ENCODE measurements around the gene TTLL6.

The TTLL6 gene

DNA sequence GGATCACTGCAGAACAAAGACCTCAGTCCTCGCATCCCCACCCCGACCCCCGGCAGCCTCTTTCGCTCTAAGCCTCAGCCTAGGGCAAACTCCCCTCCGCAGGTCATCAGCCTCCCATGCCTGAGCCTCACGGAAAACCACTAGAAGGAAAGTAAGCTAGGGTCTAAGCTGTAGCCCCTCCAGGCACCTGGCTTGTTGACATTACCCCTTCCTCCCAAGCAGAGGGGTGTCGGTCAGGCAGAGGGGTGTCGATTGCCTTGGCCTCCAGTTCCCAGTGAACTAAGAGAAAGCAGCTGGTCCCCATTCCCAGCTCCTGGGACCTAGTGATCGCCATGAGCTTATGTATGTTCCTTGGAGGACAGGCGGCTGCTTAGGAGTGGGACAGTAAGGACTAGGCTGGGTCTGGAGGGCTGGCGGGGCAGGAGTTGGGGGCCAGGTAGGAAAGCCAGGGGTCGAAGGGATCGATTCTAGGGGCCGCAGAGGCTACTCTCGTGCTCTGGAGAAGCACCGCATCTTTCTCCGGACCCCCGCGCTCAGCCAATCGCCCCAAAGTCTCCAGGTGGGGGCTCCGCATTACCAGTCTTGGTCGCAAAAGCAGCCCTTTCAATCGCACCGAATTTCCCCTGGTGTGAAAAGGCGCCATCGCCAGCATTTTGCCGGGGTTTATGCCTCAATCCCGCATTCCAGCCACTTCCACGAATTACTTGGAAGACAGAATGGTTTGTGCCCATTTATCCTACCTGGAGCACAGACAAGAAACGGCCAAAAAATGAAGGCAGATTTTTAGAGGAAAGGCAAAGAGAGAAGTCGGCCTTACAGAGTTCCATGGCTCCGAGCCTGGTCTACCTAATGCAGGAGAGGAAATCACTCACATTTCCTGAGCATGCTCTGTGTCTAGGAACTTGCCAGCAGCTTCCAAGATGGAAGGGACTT lies 67.1 kb downstream of the TTLL6 start:
- H3K27me3 ChIP-seq (ENCODE audit: control insufficient read depth, insufficient read depth, low read length), result peaks cover 34% of the 10 kb centered on the region
- H3K4me3 ChIP-seq (ENCODE audit: low read depth, low read length), result no peak overlapping the region
- H3K4me2 ChIP-seq (ENCODE audit: low read length), result no peak overlapping the region
- H3K79me2 ChIP-seq, result no peaks in the 10 kb centered on the region
- no peak overlapping the region for H2AFZ ChIP-seq
- no peak overlapping the region for H3K9ac ChIP-seq
- H3K27ac ChIP-seq, result no peak overlapping the region
- TF ChIP-seq, protein P1, sequence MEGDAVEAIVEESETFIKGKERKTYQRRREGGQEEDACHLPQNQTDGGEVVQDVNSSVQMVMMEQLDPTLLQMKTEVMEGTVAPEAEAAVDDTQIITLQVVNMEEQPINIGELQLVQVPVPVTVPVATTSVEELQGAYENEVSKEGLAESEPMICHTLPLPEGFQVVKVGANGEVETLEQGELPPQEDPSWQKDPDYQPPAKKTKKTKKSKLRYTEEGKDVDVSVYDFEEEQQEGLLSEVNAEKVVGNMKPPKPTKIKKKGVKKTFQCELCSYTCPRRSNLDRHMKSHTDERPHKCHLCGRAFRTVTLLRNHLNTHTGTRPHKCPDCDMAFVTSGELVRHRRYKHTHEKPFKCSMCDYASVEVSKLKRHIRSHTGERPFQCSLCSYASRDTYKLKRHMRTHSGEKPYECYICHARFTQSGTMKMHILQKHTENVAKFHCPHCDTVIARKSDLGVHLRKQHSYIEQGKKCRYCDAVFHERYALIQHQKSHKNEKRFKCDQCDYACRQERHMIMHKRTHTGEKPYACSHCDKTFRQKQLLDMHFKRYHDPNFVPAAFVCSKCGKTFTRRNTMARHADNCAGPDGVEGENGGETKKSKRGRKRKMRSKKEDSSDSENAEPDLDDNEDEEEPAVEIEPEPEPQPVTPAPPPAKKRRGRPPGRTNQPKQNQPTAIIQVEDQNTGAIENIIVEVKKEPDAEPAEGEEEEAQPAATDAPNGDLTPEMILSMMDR (IDR thresholded peaks at IDR 0.05), result no peak
- no peaks in the 10 kb centered on the region for H3K4me1 ChIP-seq
- H3K9me3 ChIP-seq (ENCODE audit: control insufficient read depth, low read length), result no peaks in the 10 kb centered on the region
- no peaks in the 10 kb centered on the region for H3K36me3 ChIP-seq (ENCODE audit: control insufficient read depth, insufficient read depth, low read length)

GRCh38 chr17:48748718-48749566 lies 68.1 kb downstream of the TTLL6 start:
- H3K9ac ChIP-seq, result no peak overlapping the region
- H3K9me3 ChIP-seq (ENCODE audit: control insufficient read depth, low read length), result no peaks in the 10 kb centered on the region
- TF ChIP-seq, protein P1 (IDR thresholded peaks at IDR 0.05), result no peak
- no peaks in the 10 kb centered on the region for H3K36me3 ChIP-seq (ENCODE audit: control insufficient read depth, insufficient read depth, low read length)
- H3K4me3 ChIP-seq (ENCODE audit: low read depth, low read length), result no peak overlapping the region
- no peak overlapping the region for H3K27ac ChIP-seq
- H3K79me2 ChIP-seq, result no peaks in the 10 kb centered on the region
- peaks cover 34% of the 10 kb centered on the region for H3K27me3 ChIP-seq (ENCODE audit: control insufficient read depth, insufficient read depth, low read length)
- H3K4me1 ChIP-seq, result no peaks in the 10 kb centered on the region
- no peak overlapping the region for H3K4me2 ChIP-seq (ENCODE audit: low read length)
- H2AFZ ChIP-seq, result no peak overlapping the region

DNA sequence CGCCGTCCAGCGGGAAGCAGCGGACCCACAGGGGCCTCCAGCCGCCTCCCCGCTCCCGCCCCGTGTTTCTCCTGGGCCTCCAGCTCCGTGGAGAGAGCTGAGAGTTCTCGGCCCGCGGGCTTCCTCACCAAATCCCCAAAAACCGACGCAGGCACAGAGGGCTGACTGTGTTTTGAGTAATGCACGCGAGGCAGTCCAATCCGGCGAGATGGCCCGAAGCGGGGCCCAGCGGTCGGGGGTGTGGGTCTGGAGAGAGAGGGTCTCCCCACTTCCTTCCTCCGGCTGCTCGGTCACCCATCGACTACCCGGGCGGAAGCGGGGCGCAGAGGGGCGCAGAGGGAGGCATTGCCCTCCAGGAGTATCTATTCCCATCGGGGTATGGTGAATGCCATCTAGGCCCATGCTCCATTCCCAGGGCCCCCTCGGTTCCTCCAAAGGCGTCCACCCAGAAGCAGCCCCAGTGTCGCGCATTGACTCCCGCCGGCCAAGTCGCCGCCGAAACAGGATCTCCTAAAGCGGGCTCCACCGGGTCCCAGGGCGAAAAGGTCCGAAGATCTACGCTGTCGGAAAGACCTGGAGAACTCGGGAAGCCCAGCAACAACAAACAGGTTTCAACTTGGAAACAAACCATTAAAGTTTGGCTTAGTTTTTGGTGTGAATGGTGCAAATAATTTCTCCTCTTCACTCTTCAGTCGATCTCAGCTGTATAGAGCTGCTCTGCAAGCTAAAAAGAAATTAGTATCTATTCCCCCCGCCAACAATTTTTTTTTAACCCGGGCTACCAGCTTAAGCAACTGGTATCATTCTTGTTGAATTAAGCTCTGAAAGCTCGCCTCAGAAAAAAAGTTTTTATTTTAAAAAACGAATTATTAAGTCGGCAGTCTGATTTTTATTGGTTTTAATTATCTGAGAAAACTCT lies 69.3 kb downstream of the TTLL6 start:
- no peaks in the 10 kb centered on the region for H3K79me2 ChIP-seq
- H3K27me3 ChIP-seq (ENCODE audit: control insufficient read depth, insufficient read depth, low read length), result peaks cover 30% of the 10 kb centered on the region
- no peaks in the 10 kb centered on the region for H3K4me1 ChIP-seq
- no peaks in the 10 kb centered on the region for H3K9me3 ChIP-seq (ENCODE audit: control insufficient read depth, low read length)
- H3K27ac ChIP-seq, result no peak overlapping the region
- no peak overlapping the region for H3K9ac ChIP-seq
- H3K4me2 ChIP-seq (ENCODE audit: low read length), result no peak overlapping the region
- no peak overlapping the region for H2AFZ ChIP-seq
- H3K4me3 ChIP-seq (ENCODE audit: low read depth, low read length), result no peak overlapping the region
- no peaks in the 10 kb centered on the region for H3K36me3 ChIP-seq (ENCODE audit: control insufficient read depth, insufficient read depth, low read length)
- TF ChIP-seq, protein P1 (IDR thresholded peaks at IDR 0.05), result no peak

- no peak overlapping the region for H3K4me2 ChIP-seq (ENCODE audit: low read length)
- H3K27me3 ChIP-seq (ENCODE audit: control insufficient read depth, insufficient read depth, low read length), result peaks cover 30% of the 10 kb centered on the region
- H3K4me3 ChIP-seq (ENCODE audit: low read depth, low read length), result no peak overlapping the region
- no peaks in the 10 kb centered on the region for H3K79me2 ChIP-seq
- H3K4me1 ChIP-seq, result no peaks in the 10 kb centered on the region
- H3K27ac ChIP-seq, result no peak overlapping the region
- H3K9me3 ChIP-seq (ENCODE audit: control insufficient read depth, low read length), result no peaks in the 10 kb centered on the region
- no peaks in the 10 kb centered on the region for H3K36me3 ChIP-seq (ENCODE audit: control insufficient read depth, insufficient read depth, low read length)
- H2AFZ ChIP-seq, result no peak overlapping the region
- TF ChIP-seq, protein P1 (IDR thresholded peaks at IDR 0.05), result no peak
- H3K9ac ChIP-seq, result no peak overlapping the region
Measured at GRCh38 chr17:48746916-48747444, 70.0 kb downstream of the TTLL6 start.
